GM18868 (cell line): ENCODE data around the gene MROH9.
"Not testable (repeated sequence)": the region's sequence is repeated elsewhere in the genome, so short reads cannot be mapped to it uniquely, and the experiment has no call there.

Source experiments
- ATAC-seq: cut with Tn5 transposase; IDR thresholded peaks from one replicate; pipeline ENCODE4 v1.9.1; 2021; ENCODE audit warnings: mild to moderate bottlenecking, moderate library complexity; ENCODE audit not compliant: unreplicated experiment

MROH9 gene, protein sequence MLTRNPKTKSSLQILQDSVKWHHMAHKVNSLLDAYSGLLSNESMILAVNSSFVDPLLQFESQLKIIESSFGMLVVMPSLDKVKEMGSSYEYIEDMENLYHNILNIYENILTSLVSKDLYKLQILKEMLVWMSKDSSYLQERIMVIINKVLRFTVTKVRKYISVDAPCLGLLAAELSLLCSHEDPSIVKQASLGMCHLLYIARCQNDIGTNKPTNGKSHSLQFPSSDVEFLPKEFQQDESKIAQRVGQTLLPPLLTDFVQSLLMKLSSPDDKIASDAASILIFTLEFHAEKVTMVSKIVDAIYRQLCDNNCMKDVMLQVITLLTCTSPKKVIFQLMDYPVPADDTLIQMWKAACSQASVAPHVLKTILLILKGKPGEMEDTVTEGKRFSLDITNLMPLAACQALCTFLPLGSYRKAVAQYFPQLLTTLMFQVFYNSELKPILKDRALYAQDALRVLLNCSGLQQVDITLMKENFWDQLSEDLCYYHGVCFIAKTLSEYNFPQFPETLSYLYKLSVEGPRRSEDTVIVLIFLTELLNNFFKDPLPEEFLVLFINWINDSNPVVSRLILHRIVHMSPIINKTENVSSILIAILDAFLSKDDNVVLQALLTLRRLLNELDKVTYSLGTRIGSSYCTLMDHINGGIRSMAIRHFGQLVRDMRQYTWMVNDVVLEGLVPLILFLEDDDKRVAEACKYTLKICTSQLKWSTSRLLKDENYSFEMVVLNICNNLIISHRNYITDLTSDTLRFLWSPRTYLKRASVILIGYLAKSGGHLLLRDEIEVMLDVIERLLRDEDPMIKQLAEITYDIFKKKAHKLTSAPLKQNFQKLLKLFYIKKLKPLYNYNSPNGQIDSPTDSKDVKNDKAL

GRCh38 chr1:170935231-170935630 lies at the start of gene MROH9:
Gene MROH9 (plus strand): TSS chr1:170935534. CDS start chr1:170945557, 10,023 bp downstream.
- ATAC-seq: no peak

- ATAC-seq: no peak
Observed at GRCh38 chr1:170885551-170885950, 49.8 kb upstream of the MROH9 start.

DNA sequence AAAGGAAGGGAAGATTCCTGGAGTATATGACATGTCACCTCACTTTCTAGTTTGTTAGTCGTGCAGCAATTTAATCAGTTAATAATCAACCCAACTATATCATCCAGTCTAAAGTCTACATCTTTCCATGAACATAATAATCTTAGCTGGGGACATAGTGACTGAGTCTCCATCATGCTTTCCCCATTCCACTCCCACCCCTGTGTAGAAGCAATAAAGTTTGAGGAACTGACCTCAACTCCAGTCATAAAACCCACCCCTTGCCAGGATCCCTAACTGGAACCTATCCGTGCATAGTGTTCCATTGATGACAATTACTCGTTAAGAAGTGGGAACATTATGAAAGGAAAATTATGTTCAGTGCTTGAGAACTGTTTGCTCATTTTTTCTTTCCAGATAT lies 48.9 kb upstream of the MROH9 start:
- ATAC-seq: no peak

DNA sequence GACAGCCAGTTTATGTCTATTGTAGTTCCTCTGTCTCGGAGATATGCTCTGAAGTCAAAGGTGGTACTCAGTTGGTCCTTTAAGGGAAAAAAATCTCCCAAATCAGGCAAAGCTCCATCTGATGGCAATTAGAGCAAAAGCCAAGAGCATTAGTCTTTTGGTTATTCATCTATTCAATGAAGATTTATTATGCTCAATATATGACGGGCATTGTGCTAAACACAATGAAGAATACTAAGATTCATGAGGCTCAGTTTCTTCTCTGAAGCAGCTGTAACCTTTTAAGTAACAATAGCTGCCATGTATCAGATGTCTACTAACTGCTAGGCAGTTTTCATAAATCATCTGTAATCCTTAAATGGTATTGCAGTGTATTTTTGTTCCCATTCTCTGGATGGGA lies 47.6 kb upstream of the MROH9 start:
- ATAC-seq: no peak

- no peak for ATAC-seq
Observed at GRCh38 chr1:170891872-170892271, 43.5 kb upstream of the MROH9 start.

GRCh38 chr1:170893655-170894297 lies 41.6 kb upstream of the MROH9 start:
- no peak for ATAC-seq

GRCh38 chr1:170903961-170904360 lies 31.4 kb upstream of the MROH9 start:
- no peak for ATAC-seq

DNA sequence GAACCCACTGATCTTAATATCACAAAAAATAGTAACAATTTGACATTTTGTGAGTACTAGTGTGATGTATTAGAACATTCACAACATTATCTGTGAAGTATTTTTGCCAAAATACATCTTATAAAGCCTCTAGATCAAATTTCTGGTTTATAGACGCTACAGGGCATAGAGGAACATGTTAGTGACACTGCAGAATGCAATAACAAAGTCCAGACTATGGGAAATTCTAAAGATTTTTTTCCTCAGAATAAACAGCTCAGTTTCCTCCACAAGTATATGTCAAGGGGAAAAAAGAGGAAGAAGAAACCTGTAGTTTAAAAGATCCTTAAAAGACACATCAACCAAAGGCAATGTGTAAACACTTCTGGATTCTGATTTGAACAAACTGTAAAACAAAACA lies 26.4 kb upstream of the MROH9 start:
- ATAC-seq: no peak

GRCh38 chr1:170910273-170910672 lies 25.1 kb upstream of the MROH9 start:
- ATAC-seq: no peak

DNA sequence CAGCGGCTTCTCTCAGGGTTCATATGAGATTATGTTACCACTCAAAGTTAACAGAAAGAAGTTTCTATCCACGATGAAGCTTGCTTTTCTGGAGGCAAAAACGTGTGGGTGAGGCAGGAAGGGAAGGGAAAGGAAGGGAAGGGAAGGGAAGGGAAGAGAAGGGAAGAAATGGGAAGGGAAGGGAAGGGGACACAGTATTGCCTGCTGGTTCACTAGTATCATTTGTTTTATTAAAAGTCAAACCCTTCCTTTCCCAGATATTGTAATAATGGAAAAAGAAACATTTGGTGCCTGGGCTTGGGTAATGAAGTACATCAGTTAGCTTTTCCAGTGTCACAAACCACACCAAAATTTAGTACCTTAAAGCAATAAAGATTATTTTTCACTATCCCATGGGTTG lies 18.0 kb upstream of the MROH9 start:
- ATAC-seq: no peak

- ATAC-seq: not testable (repeated sequence)
Observed at GRCh38 chr1:170924656-170925055, 10.7 kb upstream of the MROH9 start.

GRCh38 chr1:170927955-170928840 lies 7.1 kb upstream of the MROH9 start:
- ATAC-seq: no peak

- ATAC-seq: no peak
Observed at GRCh38 chr1:170929412-170929834, 5.9 kb upstream of the MROH9 start.

DNA sequence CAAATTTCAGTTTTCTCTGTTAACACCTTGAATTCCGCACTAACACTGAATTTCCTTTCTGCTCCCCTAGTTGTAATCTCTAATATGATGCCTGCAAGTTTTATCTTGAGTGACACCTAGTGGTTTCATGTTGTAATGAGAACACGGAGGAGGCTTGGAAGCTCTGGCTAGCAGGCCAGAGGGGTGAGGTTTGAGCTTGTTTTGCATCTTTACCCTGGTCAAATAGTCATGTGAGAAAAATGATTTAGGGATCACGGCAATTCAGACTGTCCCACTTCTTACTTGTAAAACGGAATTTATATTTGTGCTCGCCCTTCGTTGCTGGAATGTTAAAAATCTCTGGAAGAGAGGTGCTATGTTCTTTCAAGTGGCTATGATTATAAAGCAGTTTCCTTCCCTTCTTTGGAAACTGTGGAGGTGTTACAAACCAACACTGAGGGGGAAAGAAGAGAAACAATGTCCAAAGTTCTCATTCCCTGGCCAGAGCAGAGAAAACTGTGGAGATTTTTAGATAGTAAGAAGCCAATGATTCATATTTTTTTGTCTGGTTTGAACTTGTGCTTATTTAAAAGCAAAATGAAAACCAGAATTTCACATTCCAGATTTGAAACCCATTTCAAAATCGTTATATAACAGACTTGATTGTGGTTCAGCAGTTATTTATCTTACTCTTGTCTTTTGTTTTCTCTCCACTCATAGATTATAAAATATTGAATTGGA lies 5.3 kb upstream of the MROH9 start:
- peak; percentile 94 for ATAC-seq

DNA sequence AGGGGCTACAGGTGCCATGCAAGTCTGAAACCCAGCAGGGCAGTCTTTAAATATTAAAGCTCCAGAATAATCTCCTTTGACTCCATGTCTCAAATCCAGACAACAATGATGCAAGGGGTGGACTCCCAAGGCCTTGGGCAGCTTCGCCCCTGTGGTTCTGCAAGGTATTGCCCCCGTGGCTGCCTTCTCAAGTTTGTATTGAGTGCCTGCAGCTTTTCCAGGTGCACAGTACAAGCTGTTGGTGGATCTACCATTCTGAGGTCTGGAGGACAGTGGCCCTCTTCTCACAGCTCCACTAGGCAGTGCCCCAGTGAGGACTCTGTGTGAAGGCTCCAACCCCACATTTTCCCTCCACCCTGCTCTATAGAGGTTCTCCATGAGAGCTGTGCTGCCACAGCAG lies 3.7 kb upstream of the MROH9 start:
- no peak for ATAC-seq

GRCh38 chr1:170932236-170932635 lies 3.1 kb upstream of the MROH9 start:
- peak; percentile 34 for ATAC-seq

DNA sequence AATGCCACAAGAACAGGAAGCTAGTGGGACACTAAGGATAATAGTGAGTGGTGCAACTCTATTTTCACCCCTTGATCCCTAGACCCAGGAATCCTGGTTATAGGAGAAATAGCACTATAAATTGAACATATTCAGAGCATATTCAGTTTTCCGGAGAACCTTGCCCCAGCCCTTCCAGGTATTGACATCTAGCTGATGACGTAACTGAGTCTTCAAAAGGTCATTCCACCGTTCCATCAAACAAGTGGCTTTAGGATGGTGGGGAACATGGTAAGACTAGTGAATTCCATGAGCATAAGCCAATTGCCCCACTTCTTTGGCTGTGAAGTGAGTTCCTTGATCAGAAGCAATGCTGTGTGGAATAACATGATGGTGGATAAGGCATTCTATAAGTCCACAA lies 2.9 kb downstream of the MROH9 start:
- no peak for ATAC-seq

DNA sequence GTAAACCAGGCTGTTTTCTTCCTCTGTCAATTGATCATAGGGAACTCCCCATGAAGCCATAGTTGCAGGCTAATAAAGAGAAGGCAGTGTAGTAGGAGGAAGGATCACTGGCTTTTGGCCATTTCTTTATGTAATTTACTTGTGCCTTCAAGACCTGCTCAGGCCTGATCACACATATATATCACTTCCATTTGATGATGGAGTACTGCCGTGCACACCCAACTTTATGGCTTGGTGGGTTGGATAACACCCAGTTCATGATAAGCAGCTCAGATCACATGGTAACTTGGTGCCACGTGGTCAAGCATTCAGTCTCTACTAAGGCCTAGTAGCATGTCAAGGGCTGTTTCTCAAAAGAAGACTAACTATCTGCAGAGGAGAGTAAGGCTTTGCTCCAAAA lies 4.1 kb downstream of the MROH9 start:
- ATAC-seq: no peak

DNA sequence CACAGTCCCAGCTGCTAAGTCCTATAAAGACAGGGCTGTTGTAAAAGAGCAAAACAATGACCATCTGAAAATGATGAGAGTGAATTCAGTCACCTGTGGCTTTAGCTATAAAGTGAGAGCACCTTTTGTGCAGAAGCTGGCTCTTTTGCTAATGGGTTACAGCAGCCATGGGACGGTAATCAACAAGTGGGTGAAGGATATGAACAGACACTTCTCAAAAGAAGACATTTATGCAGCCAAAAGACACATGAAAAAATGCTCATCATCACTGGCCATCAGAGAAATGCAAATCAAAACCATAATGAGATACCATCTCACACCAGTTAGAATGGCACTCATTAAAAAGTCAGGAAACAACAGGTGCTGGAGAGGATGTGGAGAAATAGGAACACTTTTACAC lies 16.4 kb downstream of the MROH9 start:
- not testable (repeated sequence) for ATAC-seq

DNA sequence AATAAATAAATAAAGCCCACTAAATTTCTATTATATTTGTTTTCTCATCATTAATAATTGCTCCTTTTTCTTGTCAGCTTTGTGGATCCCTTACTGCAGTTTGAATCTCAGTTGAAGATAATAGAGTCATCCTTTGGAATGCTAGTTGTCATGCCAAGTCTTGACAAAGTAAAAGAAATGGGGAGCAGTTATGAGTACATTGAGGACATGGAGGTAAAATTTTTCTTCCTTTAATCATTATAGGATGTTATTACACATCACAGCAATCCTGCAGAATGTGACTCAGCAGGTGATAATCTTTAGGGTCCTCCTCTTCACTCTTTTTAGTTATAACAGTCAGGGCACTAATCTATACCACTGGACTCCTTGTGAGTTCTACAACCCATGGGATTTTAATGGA lies 24.1 kb downstream of the MROH9 start:
- ATAC-seq: no peak
